Diencephalon (tissue), 1 donor: ENCODE measurements around the gene LRMDA. TPM values are rescaled to one million over a fixed set of nuclear protein-coding genes. Genes with fewer than 3 reads are reported as not detected.

Source experiments
- small RNA-seq: library from RNA; depleted of rRNA; stranded (forward); fragments of <200 nt; gene quantifications from one replicate; pipeline ENCODE3, GENCODE V24; 2014
- total RNA-seq: library from RNA; depleted of rRNA; stranded (reverse); fragments of >200 nt; gene quantifications from one replicate; pipeline ENCODE4 v1.2.3, GENCODE V29; 2014

LRMDA gene
- total RNA-seq = 5.8 TPM

GRCh38 chr10:75431180-75432111 is at the start of gene LRMDA:
TSS of gene LRMDA (plus strand) at chr10:75431624.

GRCh38 chr10:75401569-75402485 is 29.6 kb upstream of the LRMDA start, which contains the start of gene ZNF503:
TSS of gene ZNF503 (minus strand) at chr10:75401764. CDS start at chr10:75401419, 345 bp downstream.

Small RNA genes lying within 50 kb of the gene (small RNA-seq; reads per million reads assigned to genes)
- gene MIR606 (not detected), gene RN7SL518P (not detected), gene RNU6-673P (not detected)

Other genes starting within 250 kb of the LRMDA start
- 145 TPM for gene VDAC2, start 220.8 kb upstream of the LRMDA start, total RNA-seq
- 16.1 TPM for gene COMTD1, start 195.7 kb upstream of the LRMDA start, total RNA-seq
- gene ZNF503, start 29.9 kb upstream of the LRMDA start, total RNA-seq = 4.8 TPM